C4-2B (cell line): ENCODE measurements around the gene BST2.

Experiments used
- H3K27ac ChIP-seq: fragments of 450-650 bp; 2 replicates; pipeline ENCODE4 v1.5.1; 2017
- CTCF ChIP-seq: fragments of 450-650 bp; conservative IDR thresholded peaks from 2 replicates; pipeline ENCODE4 v1.5.1; 2017; ENCODE audit warnings: mild to moderate bottlenecking
- ZFX ChIP-seq: fragments of 450-650 bp; IDR thresholded peaks from 2 replicates; pipeline ENCODE4 v1.6.1; 2017

Gene BST2

GRCh38 chr19:17445526-17446165, 40.2 kb upstream of the BST2 start:
- no peak overlapping the region for H3K27ac ChIP-seq
- TF ChIP-seq CTCF: no peak
- no peak for TF ChIP-seq ZFX

GRCh38 chr19:17441241-17442021, 36.0 kb upstream of the BST2 start:
- TF ChIP-seq CTCF: no peak; the same call in 1 of the 2 replicates
- no peak for TF ChIP-seq ZFX
- H3K27ac ChIP-seq: no peak overlapping the region

GRCh38 chr19:17436874-17437267, 31.4 kb upstream of the BST2 start:
- no peak overlapping the region for H3K27ac ChIP-seq
- TF ChIP-seq ZFX: no peak
- no peak for TF ChIP-seq CTCF

GRCh38 chr19:17436094-17436873, 30.9 kb upstream of the BST2 start:
- TF ChIP-seq ZFX (no peak), CTCF (no peak)
- H3K27ac ChIP-seq: no peak overlapping the region

GRCh38 chr19:17435218-17435617, 29.8 kb upstream of the BST2 start:
- no peak for TF ChIP-seq ZFX
- TF ChIP-seq CTCF: no peak

GRCh38 chr19:17431417-17431816, 26.0 kb upstream of the BST2 start:
- H3K27ac ChIP-seq: no peak overlapping the region
- TF ChIP-seq ZFX (no peak), CTCF (no peak)

More at GRCh38 chr19:17435218-17435617, 29.8 kb upstream of the BST2 start:
- no peak overlapping the region for H3K27ac ChIP-seq
